GM19035 (cell line): ENCODE results near the gene MUSK.
"Not testable (repeated sequence)": the region's sequence is repeated elsewhere in the genome, so short reads cannot be mapped to it uniquely, and the experiment has no call there.

ENCODE experiments used
- ATAC-seq: cut with Tn5 transposase; IDR thresholded peaks from one replicate; pipeline ENCODE4 v1.9.1; 2021; ENCODE audit not compliant: unreplicated experiment

The MUSK gene

GRCh38 chr9:110691002-110691549 is 22.5 kb downstream of the MUSK start:
- no peak for ATAC-seq

- not testable (repeated sequence) for ATAC-seq
These were observed 27.3 kb downstream of the MUSK start for GRCh38 chr9:110695846-110696245.

GRCh38 chr9:110700953-110701352 is 32.4 kb downstream of the MUSK start:
- ATAC-seq, result no peak

GRCh38 chr9:110703669-110704068 is 35.1 kb downstream of the MUSK start:
- no peak for ATAC-seq

GRCh38 chr9:110707419-110707818 is 38.8 kb downstream of the MUSK start:
- no peak for ATAC-seq

- ATAC-seq, result no peak
These were observed 41.8 kb downstream of the MUSK start for GRCh38 chr9:110710420-110710819.

GRCh38 chr9:110712955-110713354 is 44.4 kb downstream of the MUSK start:
- no peak for ATAC-seq

GRCh38 chr9:110714314-110714713 is 45.7 kb downstream of the MUSK start:
- no peak for ATAC-seq

- ATAC-seq, result no peak
These were observed 59.5 kb downstream of the MUSK start for GRCh38 chr9:110728058-110728457.

GRCh38 chr9:110729641-110730040 is 61.0 kb downstream of the MUSK start:
- ATAC-seq, result no peak

- ATAC-seq, result no peak
These were observed 62.9 kb downstream of the MUSK start for GRCh38 chr9:110731437-110732028.

GRCh38 chr9:110738982-110739381 is 70.4 kb downstream of the MUSK start:
- ATAC-seq, result no peak

GRCh38 chr9:110742741-110743371 is 74.3 kb downstream of the MUSK start:
- no peak for ATAC-seq

- no peak for ATAC-seq
These were observed 76.3 kb downstream of the MUSK start for GRCh38 chr9:110744715-110745384.

- no peak for ATAC-seq
These were observed 77.1 kb downstream of the MUSK start for GRCh38 chr9:110745676-110746075.

GRCh38 chr9:110746211-110746930 is 77.8 kb downstream of the MUSK start:
- ATAC-seq, result no peak

GRCh38 chr9:110748251-110748893 is 79.8 kb downstream of the MUSK start:
- no peak for ATAC-seq

- no peak for ATAC-seq
These were observed 81.7 kb downstream of the MUSK start for GRCh38 chr9:110750272-110750671.

GRCh38 chr9:110751971-110752370 is 83.4 kb downstream of the MUSK start:
- ATAC-seq, result no peak

GRCh38 chr9:110752766-110753165 is 84.2 kb downstream of the MUSK start:
- no peak for ATAC-seq

- no peak for ATAC-seq
These were observed 85.2 kb downstream of the MUSK start for GRCh38 chr9:110753731-110754231.
